ENCODE data around the gene TMA7.

The TMA7 gene

DNA sequence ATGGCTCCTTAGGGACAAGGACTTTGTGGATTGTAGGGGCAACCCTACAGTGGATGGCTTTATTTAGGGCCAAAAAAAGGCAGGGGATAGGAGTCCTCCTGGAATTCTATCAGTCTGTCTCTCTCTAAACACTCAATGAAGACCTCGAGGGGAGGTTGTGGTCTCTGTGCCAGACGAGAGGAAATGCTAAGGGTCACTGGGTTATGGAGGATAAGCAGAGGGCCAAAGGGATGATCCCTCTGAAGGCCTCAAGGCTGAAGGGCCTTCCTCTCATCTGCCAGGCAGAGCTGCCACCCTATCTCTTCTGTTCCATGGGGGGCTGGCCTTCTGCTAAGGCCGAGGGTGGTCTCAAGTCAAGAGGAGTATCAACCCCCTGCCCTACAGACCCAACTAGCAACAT, 37.1 kb upstream of the TMA7 start:
- H3K9me3 ChIP-seq (ENCODE audit: control insufficient read depth in 1 of 2, low read length in 2 of 2), result no peaks in the 10 kb centered on the region
- H3K9ac ChIP-seq (ENCODE audit: low read depth in 1 of 2, low read length in 2 of 2), result no peak overlapping the region
- H3K36me3 ChIP-seq (ENCODE audit: control insufficient read depth in 1 of 2, insufficient read depth in 2 of 2, low read length in 2 of 2), result peaks cover 26 to 51% of the 10 kb centered on the region in 2 donors
- peaks cover 0 to 2% of the 10 kb centered on the region in 2 donors for H3K27me3 ChIP-seq (ENCODE audit: control insufficient read depth in 1 of 2, insufficient read depth in 2 of 2, low read length in 2 of 2)
- H3K4me1 ChIP-seq (ENCODE audit: control insufficient read depth in 1 of 2, insufficient read depth in 2 of 2, low read length in 2 of 2), result no peaks in the 10 kb centered on the region
- H3K27ac ChIP-seq (ENCODE audit: low read depth, low read length), result no peak overlapping the region
- no peak overlapping the region for H3K4me3 ChIP-seq (ENCODE audit: low read depth in 1 of 2, low read length in 2 of 2)

- no peaks in the 10 kb centered on the region for H3K27me3 ChIP-seq (ENCODE audit: control insufficient read depth in 1 of 2, insufficient read depth in 2 of 2, low read length in 2 of 2)
- H3K9ac ChIP-seq (ENCODE audit: low read depth in 1 of 2, low read length in 2 of 2), result no peak overlapping the region
- H3K9me3 ChIP-seq (ENCODE audit: control insufficient read depth in 1 of 2, low read length in 2 of 2), result no peaks in the 10 kb centered on the region
- H3K36me3 ChIP-seq (ENCODE audit: control insufficient read depth in 1 of 2, insufficient read depth in 2 of 2, low read length in 2 of 2), result peaks cover 26 to 57% of the 10 kb centered on the region in 2 donors
- no peak overlapping the region for H3K4me3 ChIP-seq (ENCODE audit: low read depth in 1 of 2, low read length in 2 of 2)
- no peak overlapping the region for H3K27ac ChIP-seq (ENCODE audit: low read depth, low read length)
- H3K4me1 ChIP-seq (ENCODE audit: control insufficient read depth in 1 of 2, insufficient read depth in 2 of 2, low read length in 2 of 2), result no peaks in the 10 kb centered on the region
These were observed 36.3 kb upstream of the TMA7 start for GRCh38 chr3:48403533-48404439.

DNA sequence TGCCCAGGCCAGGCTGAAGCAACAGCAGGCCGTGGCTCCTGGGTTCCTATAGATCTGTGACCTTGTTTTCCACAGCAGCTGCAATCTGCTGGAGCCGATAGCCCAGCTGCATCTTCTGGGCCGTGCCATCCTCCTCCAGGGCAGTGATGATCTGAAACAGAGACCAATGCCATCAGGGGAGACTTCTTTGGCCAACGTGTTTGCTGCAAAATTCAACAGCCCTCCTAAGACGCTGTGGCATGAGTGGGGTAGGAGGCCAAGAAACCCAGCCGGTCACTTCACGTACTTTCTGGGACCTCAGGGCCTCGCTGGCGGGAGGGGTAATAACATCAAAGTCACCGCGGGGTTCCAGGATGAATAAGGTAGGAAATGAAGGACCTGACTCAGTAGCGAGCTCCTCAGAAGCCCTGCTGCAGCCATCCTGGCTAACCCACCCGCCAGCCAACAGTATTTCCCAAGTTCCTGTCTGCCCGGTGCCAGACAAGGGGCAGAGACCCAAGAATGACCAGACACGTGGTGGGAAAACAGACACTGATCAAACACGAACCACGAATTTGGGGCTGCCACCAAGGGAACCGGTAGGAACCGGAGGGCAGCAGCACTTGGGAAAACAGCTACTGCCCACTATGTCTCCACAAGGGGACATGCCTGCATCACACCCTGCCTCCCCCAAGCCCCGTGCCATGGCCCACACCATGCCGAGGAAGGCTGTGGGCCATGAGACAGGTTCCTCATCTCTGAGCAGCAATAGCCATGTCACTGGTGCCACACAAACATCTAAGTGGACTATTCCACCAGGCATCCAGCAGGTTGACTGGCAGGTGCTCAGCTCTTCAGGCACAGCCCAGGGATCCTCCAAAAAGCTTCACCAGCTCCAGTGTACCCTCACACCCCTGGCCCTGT, 35.4 kb upstream of the TMA7 start:
- no peaks in the 10 kb centered on the region for H3K9me3 ChIP-seq (ENCODE audit: control insufficient read depth in 1 of 2, low read length in 2 of 2)
- no peak overlapping the region for H3K9ac ChIP-seq (ENCODE audit: low read depth in 1 of 2, low read length in 2 of 2)
- peaks cover 32 to 66% of the 10 kb centered on the region in 2 donors for H3K36me3 ChIP-seq (ENCODE audit: control insufficient read depth in 1 of 2, insufficient read depth in 2 of 2, low read length in 2 of 2)
- H3K27ac ChIP-seq (ENCODE audit: low read depth, low read length), result no peak overlapping the region
- no peaks in the 10 kb centered on the region for H3K4me1 ChIP-seq (ENCODE audit: control insufficient read depth in 1 of 2, insufficient read depth in 2 of 2, low read length in 2 of 2)
- H3K4me3 ChIP-seq (ENCODE audit: low read depth in 1 of 2, low read length in 2 of 2), result no peak overlapping the region
- no peaks in the 10 kb centered on the region for H3K27me3 ChIP-seq (ENCODE audit: control insufficient read depth in 1 of 2, insufficient read depth in 2 of 2, low read length in 2 of 2)

- Histone ChIP-seq H3K4me1 (ENCODE audit: control insufficient read depth in 1 of 2, insufficient read depth in 2 of 2, low read length in 2 of 2) (no peaks in the 10 kb centered on the region), H3K9me3 (ENCODE audit: control insufficient read depth in 1 of 2, low read length in 2 of 2) (no peaks in the 10 kb centered on the region), H3K27me3 (ENCODE audit: control insufficient read depth in 1 of 2, insufficient read depth in 2 of 2, low read length in 2 of 2) (no peaks in the 10 kb centered on the region), H3K4me3 (ENCODE audit: low read depth in 1 of 2, low read length in 2 of 2) (no peak overlapping the region), H3K36me3 (ENCODE audit: control insufficient read depth in 1 of 2, insufficient read depth in 2 of 2, low read length in 2 of 2) (peaks cover 39 to 72% of the 10 kb centered on the region in 2 donors), H3K27ac (ENCODE audit: low read depth, low read length) (no peak overlapping the region), H3K9ac (ENCODE audit: low read depth in 1 of 2, low read length in 2 of 2) (no peak overlapping the region)
These were observed 34.6 kb upstream of the TMA7 start for GRCh38 chr3:48405343-48405881.

DNA sequence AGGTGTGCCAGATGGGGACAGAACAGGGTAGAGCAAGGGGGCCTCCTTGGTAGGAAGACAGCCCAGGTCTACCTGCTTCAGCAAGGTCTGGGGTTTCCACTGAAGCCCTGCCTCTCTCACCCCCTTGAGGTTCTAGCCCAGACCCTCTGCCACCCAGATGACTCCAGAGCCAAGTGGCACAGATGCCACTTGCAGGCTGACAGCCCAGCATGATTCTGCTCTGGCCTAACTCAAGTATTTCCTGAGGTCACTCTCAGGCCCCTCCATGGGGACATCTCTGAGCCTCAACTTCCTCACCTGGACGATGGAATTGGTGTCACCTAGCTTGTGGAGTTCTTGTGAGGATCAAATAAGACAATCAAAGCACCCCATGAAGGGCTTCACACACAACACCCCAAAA, 34.1 kb upstream of the TMA7 start:
- Histone ChIP-seq H3K4me3 (ENCODE audit: low read depth in 1 of 2, low read length in 2 of 2) (no peak overlapping the region), H3K27me3 (ENCODE audit: control insufficient read depth in 1 of 2, insufficient read depth in 2 of 2, low read length in 2 of 2) (no peaks in the 10 kb centered on the region), H3K36me3 (ENCODE audit: control insufficient read depth in 1 of 2, insufficient read depth in 2 of 2, low read length in 2 of 2) (peaks cover 39 to 77% of the 10 kb centered on the region in 2 donors), H3K9ac (ENCODE audit: low read depth in 1 of 2, low read length in 2 of 2) (no peak overlapping the region), H3K4me1 (ENCODE audit: control insufficient read depth in 1 of 2, insufficient read depth in 2 of 2, low read length in 2 of 2) (no peaks in the 10 kb centered on the region), H3K9me3 (ENCODE audit: control insufficient read depth in 1 of 2, low read length in 2 of 2) (no peaks in the 10 kb centered on the region), H3K27ac (ENCODE audit: low read depth, low read length) (no peak overlapping the region)

DNA sequence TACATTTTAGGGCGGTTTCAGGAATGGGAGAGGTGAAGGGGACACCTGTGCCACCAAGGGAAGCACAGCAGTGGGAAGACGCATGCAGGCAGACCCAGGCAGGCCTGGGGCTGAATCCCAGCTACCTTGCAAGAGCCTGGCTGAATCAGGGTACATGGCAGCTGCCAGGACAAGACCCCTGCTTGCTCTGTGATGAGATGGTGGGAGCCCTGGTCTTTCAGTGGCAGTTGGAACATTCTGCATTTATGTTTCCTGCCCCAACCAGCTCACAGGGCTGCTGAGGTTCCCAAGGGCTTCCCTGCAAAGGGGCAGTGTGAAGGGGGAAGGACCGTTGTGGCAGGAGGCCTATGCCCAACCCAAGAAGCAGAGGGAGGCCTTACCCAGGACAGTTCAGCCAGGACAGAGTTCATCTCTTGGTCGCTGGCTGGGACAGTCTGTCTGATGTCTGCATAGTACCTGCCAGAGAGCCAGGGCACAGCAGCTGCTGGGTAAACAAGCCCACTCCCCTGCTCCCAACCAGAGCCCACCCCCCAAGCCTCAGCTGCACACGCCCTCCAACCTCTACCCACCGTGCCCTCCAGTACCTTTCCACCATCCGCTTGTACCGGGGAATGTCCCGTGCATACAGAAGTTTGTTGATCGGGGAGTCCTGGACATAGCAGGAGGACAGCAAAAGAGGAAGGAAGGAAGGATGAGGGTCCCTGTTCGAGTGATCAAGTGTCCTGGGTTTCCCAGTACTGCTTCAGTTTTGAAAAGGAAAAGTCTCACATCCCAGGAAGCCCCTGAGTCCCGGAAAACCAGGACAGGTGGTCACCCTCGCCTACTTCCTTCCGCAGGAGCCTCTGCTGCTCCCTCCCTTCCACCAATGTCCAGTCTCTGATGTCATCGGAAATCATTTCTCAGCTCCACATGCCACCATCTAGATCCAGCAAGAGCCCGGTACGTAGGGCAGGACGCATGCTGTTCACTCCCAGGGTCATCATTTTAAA, 33.3 kb upstream of the TMA7 start:
- Histone ChIP-seq H3K36me3 (ENCODE audit: control insufficient read depth in 1 of 2, insufficient read depth in 2 of 2, low read length in 2 of 2) (peaks cover 45 to 85% of the 10 kb centered on the region in 2 donors), H3K9me3 (ENCODE audit: control insufficient read depth in 1 of 2, low read length in 2 of 2) (no peaks in the 10 kb centered on the region), H3K4me1 (ENCODE audit: control insufficient read depth in 1 of 2, insufficient read depth in 2 of 2, low read length in 2 of 2) (no peaks in the 10 kb centered on the region), H3K4me3 (ENCODE audit: low read depth in 1 of 2, low read length in 2 of 2) (no peak overlapping the region), H3K27ac (ENCODE audit: low read depth, low read length) (no peak overlapping the region), H3K27me3 (ENCODE audit: control insufficient read depth in 1 of 2, insufficient read depth in 2 of 2, low read length in 2 of 2) (no peaks in the 10 kb centered on the region), H3K9ac (ENCODE audit: low read depth in 1 of 2, low read length in 2 of 2) (no peak overlapping the region)

DNA sequence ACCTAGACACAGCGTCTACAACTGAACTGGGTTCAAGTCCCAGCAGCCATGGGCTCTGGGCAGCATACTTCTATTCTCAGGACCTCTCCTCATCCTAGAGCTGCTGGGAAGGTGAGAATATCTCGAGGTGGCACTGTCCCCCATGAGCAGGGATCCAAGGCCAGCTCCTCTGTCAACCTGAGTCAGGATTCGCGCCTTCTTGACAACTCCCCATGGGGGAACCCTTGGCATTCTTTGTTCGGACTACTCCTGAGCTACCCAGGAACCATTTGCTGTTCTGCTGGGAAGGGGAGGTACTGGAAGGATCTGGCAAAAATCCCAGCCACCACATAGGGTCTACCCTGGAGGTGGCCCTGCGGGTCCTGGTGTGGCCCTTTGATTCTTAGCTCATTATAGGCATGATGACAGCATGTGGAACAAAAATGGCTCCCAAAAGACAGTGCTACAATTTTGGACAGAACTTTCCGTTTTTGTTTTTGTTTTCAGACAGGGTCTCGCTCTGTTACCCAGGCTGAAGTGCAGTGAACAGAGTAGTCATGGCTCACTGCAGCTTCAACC, 32.4 kb upstream of the TMA7 start:
- no peak overlapping the region for H3K9ac ChIP-seq (ENCODE audit: low read depth in 1 of 2, low read length in 2 of 2)

GRCh38 chr3:48408823-48409281, 31.2 kb upstream of the TMA7 start:
- Histone ChIP-seq H3K4me1 (ENCODE audit: control insufficient read depth in 1 of 2, insufficient read depth in 2 of 2, low read length in 2 of 2) (no peaks in the 10 kb centered on the region), H3K27me3 (ENCODE audit: control insufficient read depth in 1 of 2, insufficient read depth in 2 of 2, low read length in 2 of 2) (no peaks in the 10 kb centered on the region), H3K9me3 (ENCODE audit: control insufficient read depth in 1 of 2, low read length in 2 of 2) (no peaks in the 10 kb centered on the region), H3K36me3 (ENCODE audit: control insufficient read depth in 1 of 2, insufficient read depth in 2 of 2, low read length in 2 of 2) (peaks cover 59 to 93% of the 10 kb centered on the region in 2 donors), H3K9ac (ENCODE audit: low read depth in 1 of 2, low read length in 2 of 2) (no peak overlapping the region), H3K27ac (ENCODE audit: low read depth, low read length) (no peak overlapping the region), H3K4me3 (ENCODE audit: low read depth in 1 of 2, low read length in 2 of 2) (no peak overlapping the region)

More for the DNA sequence above, 32.4 kb upstream of the TMA7 start:
- no peaks in the 10 kb centered on the region for H3K27me3 ChIP-seq (ENCODE audit: control insufficient read depth in 1 of 2, insufficient read depth in 2 of 2, low read length in 2 of 2)
- no peak overlapping the region for H3K27ac ChIP-seq (ENCODE audit: low read depth, low read length)
- peaks cover 54 to 91% of the 10 kb centered on the region in 2 donors for H3K36me3 ChIP-seq (ENCODE audit: control insufficient read depth in 1 of 2, insufficient read depth in 2 of 2, low read length in 2 of 2)
- no peaks in the 10 kb centered on the region for H3K4me1 ChIP-seq (ENCODE audit: control insufficient read depth in 1 of 2, insufficient read depth in 2 of 2, low read length in 2 of 2)
- no peaks in the 10 kb centered on the region for H3K9me3 ChIP-seq (ENCODE audit: control insufficient read depth in 1 of 2, low read length in 2 of 2)
- no peak overlapping the region for H3K4me3 ChIP-seq (ENCODE audit: low read depth in 1 of 2, low read length in 2 of 2)

All from duodenal mucosa (tissue), 2 donors.